K562 (cell line): ENCODE results near the gene SRP54. TPM values are rescaled to one million over a fixed set of nuclear protein-coding genes. Genes with fewer than 3 reads are reported as not detected.

ENCODE experiments used
- ATAC-seq: fragments of 200-7000 bp; cut with Tn5 transposase; 3 replicates; pipeline ENCODE4 v1.9.1; 2020; ENCODE audit warnings: moderate library complexity
- BruUV-seq: library from RNA; stranded (reverse); fragments of 400-500 nt; replicated peaks from 2 replicates; lab custom pipeline; 2021; lab: Mats Ljungman, UMichigan
- CTCF ChIA-PET: fragments of 300-600 bp; formaldehyde crosslinking; extraction: SDS; loops from one replicate; lab custom pipeline; 2021; ENCODE audit warnings: low intra/inter-chr PET ratio; lab: Yijun Ruan, JAX
- POLR2A ChIA-PET: fragments of 300-600, 350-650 bp; sonication (Branson Sonifier 250); formaldehyde crosslinking; extraction: SDS; loops from one replicate; lab custom pipeline; 2021; ENCODE audit warnings: antibody characterized with exemption, inconsistent platforms; lab: Yijun Ruan, JAX
- DNase-seq, 4 experiments: peaks; one replicate each; pipeline versions ENCODE4 v3.0.0 to v3.0.0-alpha.2; 2011 to 2018; ENCODE audit warnings: low spot score in 3 of 4, mixed read lengths in 3 of 4; ENCODE audit errors: extremely low read depth in 1 of 4
- FAIRE-seq: peaks from 2 replicates; lab custom pipeline; 2011; peaks lifted over from hg19 to GRCh38; lab: Jason Lieb, UNC
- H2AFZ ChIP-seq: 2 replicates; pipeline ENCODE4 v1.6.0; 2011; ENCODE audit warnings: low read depth, low read length, control low read depth, inconsistent platforms
- H3K27ac ChIP-seq: fragments of 200-600 bp; 3 replicates; pipeline ENCODE4 v1.8.0; 2011; ENCODE audit warnings: low read depth, mild to moderate bottlenecking, control low read depth, inconsistent platforms, low read length, moderate library complexity, mixed read lengths; ENCODE audit errors: extremely low read depth
- H3K27me3 ChIP-seq, 2 experiments: fragments of 300-600 bp in 1 of 2; 2 replicates in 1 of 2; 3 replicates in 1 of 2; pipeline versions ENCODE4 v1.6.0 to v1.8.0; 2011; ENCODE audit warnings: inconsistent platforms in 2 of 2, low read length in 2 of 2, mild to moderate bottlenecking in 1 of 2, mixed read lengths in 1 of 2, moderate library complexity in 1 of 2; ENCODE audit not compliant: control insufficient read depth in 2 of 2, insufficient read depth in 2 of 2
- H3K36me3 ChIP-seq: fragments of 300-600 bp; 3 replicates; pipeline ENCODE4 v1.8.0; 2011; ENCODE audit warnings: mild to moderate bottlenecking, low read length, inconsistent platforms; ENCODE audit not compliant: control insufficient read depth, insufficient read depth
- H3K4me1 ChIP-seq, 2 experiments: fragments of 200-600 bp in 1 of 2; replicated peaks in 1 of 2; 2 replicates in 1 of 2; 3 replicates in 1 of 2; pipeline versions ENCODE4 v1.5.1 to v1.8.0; 2011; ENCODE audit warnings: inconsistent platforms in 2 of 2, low read length in 2 of 2, mild to moderate bottlenecking in 1 of 2, mixed read lengths in 1 of 2, moderate library complexity in 1 of 2; ENCODE audit not compliant: control insufficient read depth in 2 of 2, insufficient read depth in 2 of 2
- H3K4me2 ChIP-seq: 2 replicates; pipeline ENCODE4 v1.6.1; 2011; ENCODE audit warnings: low read length, control low read depth, inconsistent platforms, mixed read lengths; ENCODE audit not compliant: insufficient read depth
- H3K4me3 ChIP-seq: fragments of 200-600 bp; sonication (generic), shearing (Covaris generic); 2 replicates; pipeline ENCODE4 v1.5.1; 2016; ENCODE audit warnings: control low read depth, inconsistent platforms
- H3K79me2 ChIP-seq: fragments of 200-600 bp; 3 replicates; pipeline ENCODE4 v1.8.0; 2011; ENCODE audit warnings: low read length, inconsistent platforms; ENCODE audit not compliant: control insufficient read depth, insufficient read depth
- H3K9ac ChIP-seq, 2 experiments: 2 replicates each; pipeline versions ENCODE4 v1.6.0 to v1.6.1; 2011; ENCODE audit warnings: low read depth in 2 of 2, low read length in 2 of 2, control low read depth in 1 of 2, inconsistent platforms in 1 of 2, mild to moderate bottlenecking in 1 of 2, mixed read lengths in 1 of 2; ENCODE audit not compliant: insufficient read depth in 1 of 2
- H3K9me1 ChIP-seq: one replicate; pipeline ENCODE4 v1.6.0; 2011; ENCODE audit warnings: inconsistent platforms, mild to moderate bottlenecking, low read length, moderate library complexity; ENCODE audit not compliant: control insufficient read depth, insufficient read depth
- H3K9me3 ChIP-seq: replicated peaks from 2 replicates; pipeline ENCODE4 v1.5.1; 2011; ENCODE audit warnings: low read depth, low read length, inconsistent platforms; ENCODE audit not compliant: control insufficient read depth, insufficient read depth
- H4K20me1 ChIP-seq: replicated peaks from 2 replicates; pipeline ENCODE4 v1.6.1; 2011; ENCODE audit warnings: low read length, inconsistent platforms, mixed read lengths; ENCODE audit not compliant: control insufficient read depth, insufficient read depth
- MXD1 ChIP-seq: fragments of 250-450 bp; sonication (Bioruptor Pico); IDR thresholded peaks from 2 replicates; pipeline ENCODE4 v1.8.0; 2021; ENCODE audit warnings: borderline replicate concordance, mild to moderate bottlenecking, moderate library complexity; ENCODE audit not compliant: poor library complexity, severe bottlenecking
- PHB2 ChIP-seq: fragments of 450-650 bp; IDR thresholded peaks from 2 replicates; pipeline ENCODE4 v1.6.1; 2017; ENCODE audit warnings: low read depth
- RBM17 ChIP-seq: fragments of 200-400 bp; formaldehyde crosslinking; IDR thresholded peaks from 2 replicates; pipeline ENCODE4 v1.6.1; 2017; ENCODE audit warnings: low read depth, mild to moderate bottlenecking, low read length, borderline replicate concordance
- ZNF695 ChIP-seq: fragments of 450-650 bp; formaldehyde crosslinking; IDR thresholded peaks from 2 replicates; pipeline ENCODE4 v1.4.0; 2020; ENCODE audit warnings: mild to moderate bottlenecking, moderate library complexity
- WGBS: fragments of 100-300 bp; shearing (Covaris generic); methylation state at CpG from one replicate; pipeline ENCODE4 v1.1.6; 2016; ENCODE audit warnings: low coverage, mixed read lengths; ENCODE audit not compliant: insufficient coverage; ENCODE audit errors: missing lambda C conversion rate; 5-methylcytosine and 5-hydroxymethylcytosine counted together
- in situ Hi-C: fragments of 300-500 bp; cut with MboI; formaldehyde crosslinking; loops from 4 replicates; pipeline ENCODE4 v1.15.0; 2018; ENCODE audit warnings: inconsistent platforms, mixed read lengths
- intact Hi-C: fragments of 100-400 bp; cut with micrococcal nuclease; formaldehyde crosslinking; loops from 2 replicates; pipeline ENCODE4 v1.14.2; 2022
- polyA plus RNA-seq, 8 experiments: library from polyadenylated mRNA; depleted of rRNA in 4 of 8; stranded (reverse) in 5 of 8; unstranded in 3 of 8; fragments of >200 nt; fragmentation: Nextera tagmentation in 2 of 8; fragmentation: Illumina TruSeq in 1 of 8; extraction: Ambion mirVana in 2 of 8; extraction: Trizol in 1 of 8; gene quantifications; 2 replicates each; pipeline versions ENCODE4 v1.2.1 to v1.2.3, GENCODE V29; 2011 to 2014; ENCODE audit warnings: inconsistent platforms in 1 of 8, missing spikeins in 1 of 8
- total RNA-seq, 7 experiments: library from RNA; depleted of rRNA in 6 of 7; stranded (reverse); fragments of >200 nt in 6 of 7; fragmentation: Illumina TruSeq in 2 of 7; extraction: Trizol in 2 of 7; gene quantifications; 2 replicates each; pipeline versions ENCODE4 v1.2.1 to v1.2.3, GENCODE V29; 2011 to 2021; ENCODE audit warnings: low replicate concordance in 1 of 7
- TF ChIP-seq, protein P1 (sequence below), 3 experiments: fragments of 200-800 bp in 1 of 3; fragments of 250-450 bp in 1 of 3; fragments of 450-650 bp in 1 of 3; sonication (Bioruptor Pico) in 1 of 3; sonication (Bioruptor generic) in 1 of 3; formaldehyde crosslinking in 1 of 3; IDR thresholded peaks; 2 replicates each; pipeline versions ENCODE4 v1.6.1 to v1.8.0; 2016 to 2022; ENCODE audit warnings: mild to moderate bottlenecking in 2 of 3, missing genetic modification characterization in 2 of 3, missing compliant biosample characterization in 1 of 3, moderate library complexity in 1 of 3
- TF ChIP-seq, protein P2 (sequence below), 2 experiments: fragments of 450-650 bp; IDR thresholded peaks; 2 replicates each; pipeline ENCODE4 v1.6.1; 2018; ENCODE audit warnings: mild to moderate bottlenecking in 2 of 2, low read depth in 1 of 2; ENCODE audit not compliant: partially characterized antibody in 2 of 2

Gene SRP54
- total and polyA plus RNA-seq, 9 of the 15 experiments (the other 6 are each of a cell fraction or from before 2014, with no cell fraction given), result 28.6 to 69.8 (median 51.7) TPM

- FAIRE-seq, result no peak
- Histone ChIP-seq H3K9me3 (no peaks in the 10 kb centered on the region), H3K36me3 (no peaks in the 10 kb centered on the region), H3K27ac (no peak overlapping the region), H4K20me1 (no peaks in the 10 kb centered on the region), H3K4me3 (no peak overlapping the region), H2AFZ (no peak overlapping the region), H3K9ac (no peak overlapping the region), H3K79me2 (no peaks in the 10 kb centered on the region), H3K4me1 (no peaks in the 10 kb centered on the region), H3K27me3 (no peaks in the 10 kb centered on the region), H3K9me1 (no peaks in the 10 kb centered on the region), H3K4me2 (no peak overlapping the region)
- no peak for DNase-seq
- in situ Hi-C loops (no loop called here), intact Hi-C loops (no loop called here)
- BruUV-seq, result no TSS peak
- no peak for ATAC-seq
- ChIA-PET CTCF (no interaction called here), POLR2A (no interaction called here)
- TF ChIP-seq, protein P1, sequence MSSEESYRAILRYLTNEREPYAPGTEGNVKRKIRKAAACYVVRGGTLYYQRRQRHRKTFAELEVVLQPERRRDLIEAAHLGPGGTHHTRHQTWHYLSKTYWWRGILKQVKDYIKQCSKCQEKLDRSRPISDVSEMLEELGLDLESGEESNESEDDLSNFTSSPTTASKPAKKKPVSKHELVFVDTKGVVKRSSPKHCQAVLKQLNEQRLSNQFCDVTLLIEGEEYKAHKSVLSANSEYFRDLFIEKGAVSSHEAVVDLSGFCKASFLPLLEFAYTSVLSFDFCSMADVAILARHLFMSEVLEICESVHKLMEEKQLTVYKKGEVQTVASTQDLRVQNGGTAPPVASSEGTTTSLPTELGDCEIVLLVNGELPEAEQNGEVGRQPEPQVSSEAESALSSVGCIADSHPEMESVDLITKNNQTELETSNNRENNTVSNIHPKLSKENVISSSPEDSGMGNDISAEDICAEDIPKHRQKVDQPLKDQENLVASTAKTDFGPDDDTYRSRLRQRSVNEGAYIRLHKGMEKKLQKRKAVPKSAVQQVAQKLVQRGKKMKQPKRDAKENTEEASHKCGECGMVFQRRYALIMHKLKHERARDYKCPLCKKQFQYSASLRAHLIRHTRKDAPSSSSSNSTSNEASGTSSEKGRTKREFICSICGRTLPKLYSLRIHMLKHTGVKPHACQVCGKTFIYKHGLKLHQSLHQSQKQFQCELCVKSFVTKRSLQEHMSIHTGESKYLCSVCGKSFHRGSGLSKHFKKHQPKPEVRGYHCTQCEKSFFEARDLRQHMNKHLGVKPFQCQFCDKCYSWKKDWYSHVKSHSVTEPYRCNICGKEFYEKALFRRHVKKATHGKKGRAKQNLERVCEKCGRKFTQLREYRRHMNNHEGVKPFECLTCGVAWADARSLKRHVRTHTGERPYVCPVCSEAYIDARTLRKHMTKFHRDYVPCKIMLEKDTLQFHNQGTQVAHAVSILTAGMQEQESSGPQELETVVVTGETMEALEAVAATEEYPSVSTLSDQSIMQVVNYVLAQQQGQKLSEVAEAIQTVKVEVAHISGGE (CRISPR knock-in tag; IDR thresholded peaks at IDR 0.05), result no peak
- WGBS, result 79% methylated on average over 3 of the region's 3 CpGs
Observed at GRCh38 chr14:34937876-34938275, 44.9 kb upstream of the SRP54 start.

GRCh38 chr14:34943506-34943905, 39.3 kb upstream of the SRP54 start:
- Histone ChIP-seq H3K4me3 (no peak overlapping the region), H3K79me2 (no peaks in the 10 kb centered on the region), H2AFZ (no peak overlapping the region), H3K9me1 (no peaks in the 10 kb centered on the region), H3K4me1 (no peaks in the 10 kb centered on the region), H4K20me1 (no peaks in the 10 kb centered on the region), H3K4me2 (no peak overlapping the region), H3K27me3 (no peaks in the 10 kb centered on the region), H3K9ac (no peak overlapping the region), H3K9me3 (no peaks in the 10 kb centered on the region), H3K36me3 (no peaks in the 10 kb centered on the region), H3K27ac (no peak overlapping the region)
- CTCF ChIA-PET, result no interaction called here
- intact Hi-C loops, result no loop called here
- POLR2A ChIA-PET, result no interaction called here
- TF ChIP-seq, protein P2, sequence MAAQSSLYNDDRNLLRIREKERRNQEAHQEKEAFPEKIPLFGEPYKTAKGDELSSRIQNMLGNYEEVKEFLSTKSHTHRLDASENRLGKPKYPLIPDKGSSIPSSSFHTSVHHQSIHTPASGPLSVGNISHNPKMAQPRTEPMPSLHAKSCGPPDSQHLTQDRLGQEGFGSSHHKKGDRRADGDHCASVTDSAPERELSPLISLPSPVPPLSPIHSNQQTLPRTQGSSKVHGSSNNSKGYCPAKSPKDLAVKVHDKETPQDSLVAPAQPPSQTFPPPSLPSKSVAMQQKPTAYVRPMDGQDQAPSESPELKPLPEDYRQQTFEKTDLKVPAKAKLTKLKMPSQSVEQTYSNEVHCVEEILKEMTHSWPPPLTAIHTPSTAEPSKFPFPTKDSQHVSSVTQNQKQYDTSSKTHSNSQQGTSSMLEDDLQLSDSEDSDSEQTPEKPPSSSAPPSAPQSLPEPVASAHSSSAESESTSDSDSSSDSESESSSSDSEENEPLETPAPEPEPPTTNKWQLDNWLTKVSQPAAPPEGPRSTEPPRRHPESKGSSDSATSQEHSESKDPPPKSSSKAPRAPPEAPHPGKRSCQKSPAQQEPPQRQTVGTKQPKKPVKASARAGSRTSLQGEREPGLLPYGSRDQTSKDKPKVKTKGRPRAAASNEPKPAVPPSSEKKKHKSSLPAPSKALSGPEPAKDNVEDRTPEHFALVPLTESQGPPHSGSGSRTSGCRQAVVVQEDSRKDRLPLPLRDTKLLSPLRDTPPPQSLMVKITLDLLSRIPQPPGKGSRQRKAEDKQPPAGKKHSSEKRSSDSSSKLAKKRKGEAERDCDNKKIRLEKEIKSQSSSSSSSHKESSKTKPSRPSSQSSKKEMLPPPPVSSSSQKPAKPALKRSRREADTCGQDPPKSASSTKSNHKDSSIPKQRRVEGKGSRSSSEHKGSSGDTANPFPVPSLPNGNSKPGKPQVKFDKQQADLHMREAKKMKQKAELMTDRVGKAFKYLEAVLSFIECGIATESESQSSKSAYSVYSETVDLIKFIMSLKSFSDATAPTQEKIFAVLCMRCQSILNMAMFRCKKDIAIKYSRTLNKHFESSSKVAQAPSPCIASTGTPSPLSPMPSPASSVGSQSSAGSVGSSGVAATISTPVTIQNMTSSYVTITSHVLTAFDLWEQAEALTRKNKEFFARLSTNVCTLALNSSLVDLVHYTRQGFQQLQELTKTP (IDR thresholded peaks at IDR 0.05; ENCODE audit: low read depth in 1 of 2, partially characterized antibody in 2 of 2), result peak in 1 of 2 experiments; percentile 74
- no peak for TF ChIP-seq MXD1
- TF ChIP-seq PHB2, result no peak
- TF ChIP-seq ZNF695, result no peak
- TF ChIP-seq RBM17, result no peak
- ATAC-seq (no peak), FAIRE-seq (no peak), DNase-seq (no peak)
- BruUV-seq, result no TSS peak
- in situ Hi-C loops, result no loop called here
